Prostate gland (tissue), 2 donors: Measurements from ENCODE around the gene FAM3A. TPM values are rescaled to one million over a fixed set of nuclear protein-coding genes. Genes with fewer than 3 reads are reported as not detected.

Experiments used
- DNase-seq: peaks from one replicate; pipeline ENCODE4 v3.0.0-alpha.2; 2019; ENCODE audit warnings: low spot score
- H3K27ac ChIP-seq, 2 donors: fragments of 200-600 bp; sonication (generic); 2 replicates each; pipeline ENCODE4 v1.5.1; 2017 to 2019
- H3K27me3 ChIP-seq: fragments of 200-600 bp; sonication (generic); replicated peaks from 2 replicates; pipeline ENCODE4 v1.5.1; 2019; ENCODE audit not compliant: insufficient read depth
- H3K36me3 ChIP-seq, 2 donors: fragments of 200-600 bp; sonication (generic); 1 replicate in 1 of 2; 2 replicates in 1 of 2; pipeline versions ENCODE4 v1.5.1 to v1.8.1; 2017 to 2019
- H3K4me1 ChIP-seq: fragments of 200-600 bp; sonication (generic); replicated peaks from 2 replicates; pipeline ENCODE4 v1.5.1; 2019
- H3K4me3 ChIP-seq, 2 donors: fragments of 200-600 bp; sonication (generic); 2 replicates each; pipeline ENCODE4 v1.5.1; 2017 to 2019
- H3K9me3 ChIP-seq: fragments of 200-600 bp; sonication (generic); 2 replicates; pipeline ENCODE4 v1.5.1; 2017
- POLR2A ChIP-seq: fragments of 450-650 bp; IDR thresholded peaks from one replicate; pipeline ENCODE4 v1.6.1; 2016; ENCODE audit warnings: antibody characterized with exemption, mild to moderate bottlenecking
- POLR2AphosphoS5 ChIP-seq: sonication (generic); formaldehyde crosslinking; IDR thresholded peaks from one replicate; pipeline ENCODE4 v1.6.1; 2017; ENCODE audit warnings: antibody characterized with exemption
- WGBS: methylation state at CpG from one replicate; pipeline ENCODE4 v1.1.5; 2018; 5-methylcytosine and 5-hydroxymethylcytosine counted together
- intact Hi-C: fragments of 100-400 bp; cut with DNase I; formaldehyde crosslinking; loops from one replicate; pipeline ENCODE4 v1.14.2; 2022
- total RNA-seq, 2 donors: library from RNA; depleted of rRNA; stranded (reverse); fragments of >200 nt; gene quantifications; one replicate each; pipeline ENCODE4 v1.1.0, GENCODE V29; 2016
- TF ChIP-seq, protein P1 (sequence below), 4 experiments: fragments of 200-600 bp in 2 of 4; fragments of 450-650 bp in 2 of 4; sonication (generic) in 2 of 4; IDR thresholded peaks; 1 replicate in 3 of 4; 2 replicates in 1 of 4; pipeline ENCODE4 v1.5.1; 2016 to 2019; ENCODE audit warnings: antibody characterized with exemption in 4 of 4, mild to moderate bottlenecking in 2 of 4, moderate library complexity in 2 of 4

The FAM3A gene
- total RNA-seq, 2 donors from 2014 or later, result 52.0 to 72.7 TPM

DNA sequence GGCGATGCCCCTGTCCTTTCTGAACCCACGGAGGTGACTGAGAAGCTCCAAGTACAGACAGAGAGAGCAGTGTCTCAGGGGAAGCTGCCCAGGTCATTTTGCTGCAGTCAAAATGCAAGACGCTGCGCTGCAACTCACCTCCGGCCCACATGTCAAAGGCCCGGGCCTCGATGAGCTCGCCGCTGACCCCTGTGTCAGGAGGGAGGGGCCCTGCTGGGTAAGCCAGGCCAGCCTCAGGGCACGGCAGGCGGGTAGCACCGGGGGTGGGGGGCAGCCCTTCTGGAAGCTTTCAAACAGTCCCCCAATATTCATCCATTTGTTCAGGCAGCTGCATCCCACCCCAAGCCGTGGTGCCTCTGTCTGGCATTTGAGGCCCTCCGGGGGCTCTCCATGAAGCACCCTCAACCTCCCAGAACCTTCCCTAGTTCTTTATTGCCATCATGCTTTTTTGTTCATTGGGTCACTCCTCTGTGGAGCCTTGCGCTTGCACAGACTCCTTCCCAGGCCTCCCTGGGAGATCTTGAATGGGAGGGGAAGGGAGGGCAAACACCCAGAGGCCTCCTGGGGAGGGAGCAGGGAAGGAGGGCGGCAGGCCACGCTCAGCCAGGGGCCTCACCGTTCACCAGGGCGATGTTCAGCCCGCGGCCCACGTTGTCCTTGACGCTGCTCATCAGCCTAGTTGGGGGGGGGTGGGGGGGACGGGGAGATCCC, 8.2 kb downstream of the FAM3A start:
- Histone ChIP-seq H3K4me3 (no peak overlapping the region), H3K27me3 (no peaks in the 10 kb centered on the region), H3K9me3 (no peaks in the 10 kb centered on the region), H3K4me1 (no peaks in the 10 kb centered on the region), H3K27ac (no peak overlapping the region), H3K36me3 (no peaks in the 10 kb centered on the region)
- no peak for DNase-seq
- 77% methylated on average over 14 of the region's 24 CpGs for WGBS
- intact Hi-C loops, result no loop called here
- TF ChIP-seq POLR2A, result no peak
- no peak for TF ChIP-seq POLR2AphosphoS5
- TF ChIP-seq, protein P1, sequence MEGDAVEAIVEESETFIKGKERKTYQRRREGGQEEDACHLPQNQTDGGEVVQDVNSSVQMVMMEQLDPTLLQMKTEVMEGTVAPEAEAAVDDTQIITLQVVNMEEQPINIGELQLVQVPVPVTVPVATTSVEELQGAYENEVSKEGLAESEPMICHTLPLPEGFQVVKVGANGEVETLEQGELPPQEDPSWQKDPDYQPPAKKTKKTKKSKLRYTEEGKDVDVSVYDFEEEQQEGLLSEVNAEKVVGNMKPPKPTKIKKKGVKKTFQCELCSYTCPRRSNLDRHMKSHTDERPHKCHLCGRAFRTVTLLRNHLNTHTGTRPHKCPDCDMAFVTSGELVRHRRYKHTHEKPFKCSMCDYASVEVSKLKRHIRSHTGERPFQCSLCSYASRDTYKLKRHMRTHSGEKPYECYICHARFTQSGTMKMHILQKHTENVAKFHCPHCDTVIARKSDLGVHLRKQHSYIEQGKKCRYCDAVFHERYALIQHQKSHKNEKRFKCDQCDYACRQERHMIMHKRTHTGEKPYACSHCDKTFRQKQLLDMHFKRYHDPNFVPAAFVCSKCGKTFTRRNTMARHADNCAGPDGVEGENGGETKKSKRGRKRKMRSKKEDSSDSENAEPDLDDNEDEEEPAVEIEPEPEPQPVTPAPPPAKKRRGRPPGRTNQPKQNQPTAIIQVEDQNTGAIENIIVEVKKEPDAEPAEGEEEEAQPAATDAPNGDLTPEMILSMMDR (IDR thresholded peaks at IDR 0.05), result no peak

DNA sequence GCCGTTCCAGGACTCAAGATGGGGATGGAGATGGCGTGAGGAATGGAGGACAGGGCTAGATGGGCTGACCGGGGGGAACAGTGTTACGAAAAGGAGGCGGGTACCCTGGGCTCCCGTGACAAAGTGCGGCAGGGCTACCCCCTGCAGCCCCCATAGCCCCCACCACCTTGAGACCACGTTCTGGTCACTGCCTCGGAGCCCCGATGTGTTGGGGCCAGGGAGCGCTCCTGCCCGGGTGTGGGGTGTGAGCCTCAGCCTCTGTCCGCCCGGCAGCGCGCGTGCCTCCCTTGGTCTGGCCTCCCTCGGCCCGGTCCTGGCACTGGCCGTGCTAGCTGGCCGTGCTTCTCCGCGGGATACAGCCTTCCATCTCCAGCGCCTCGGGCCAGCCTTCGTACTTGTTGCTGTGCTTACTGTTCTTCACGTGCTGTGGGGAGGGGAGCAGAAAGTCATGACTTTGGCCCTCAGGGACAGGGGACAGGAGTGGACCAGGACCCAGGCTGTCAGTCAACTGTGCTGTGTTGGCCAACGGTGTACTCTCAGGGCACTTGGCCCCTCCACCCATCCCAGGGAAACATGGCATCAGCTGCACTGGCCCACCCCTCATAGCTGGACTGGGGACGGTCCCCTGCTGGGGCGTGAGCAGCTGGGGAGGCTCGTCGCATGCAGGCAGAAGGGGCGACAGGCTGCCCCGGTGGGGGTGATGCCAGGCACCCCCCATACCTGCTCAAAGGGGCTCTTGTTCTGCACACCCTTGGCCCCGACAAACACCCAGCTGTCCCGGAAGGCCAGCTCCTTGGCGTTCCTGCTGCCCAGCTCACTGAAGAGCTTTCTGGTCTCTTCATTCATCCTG, 9.3 kb downstream of the FAM3A start:
- Histone ChIP-seq H3K27me3 (no peaks in the 10 kb centered on the region), H3K9me3 (no peaks in the 10 kb centered on the region), H3K4me1 (no peaks in the 10 kb centered on the region), H3K27ac (no peak overlapping the region), H3K36me3 (no peaks in the 10 kb centered on the region), H3K4me3 (no peak overlapping the region)
- DNase-seq, result no peak
- no peak for TF ChIP-seq POLR2AphosphoS5
- TF ChIP-seq POLR2A, result no peak
- TF ChIP-seq, protein P1 (IDR thresholded peaks at IDR 0.05), result no peak
- 94% methylated on average over 18 of the region's 37 CpGs for WGBS
- intact Hi-C loops, result no loop called here

DNA sequence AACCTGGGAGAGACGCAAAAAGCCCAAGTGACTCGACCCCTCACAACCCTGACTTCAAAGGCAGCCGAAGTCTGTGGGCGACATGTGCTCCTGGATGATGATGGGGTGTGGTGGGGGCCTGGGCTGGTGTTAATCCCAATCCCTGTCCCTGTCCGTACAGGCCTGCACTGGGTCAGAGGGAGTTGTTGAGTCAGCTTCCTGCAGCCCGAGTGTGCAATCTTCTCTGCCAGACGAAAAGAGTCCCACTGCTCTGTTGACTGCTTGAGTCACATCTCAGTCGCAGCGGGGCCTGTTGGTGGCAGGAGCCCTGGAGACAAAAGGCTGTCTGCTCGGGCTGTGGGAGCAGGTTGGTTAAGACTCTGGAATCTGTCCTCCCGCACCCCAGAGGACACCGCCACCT, 10.3 kb downstream of the FAM3A start:
- Histone ChIP-seq H3K4me3 (no peak overlapping the region), H3K27ac (no peak overlapping the region), H3K9me3 (no peaks in the 10 kb centered on the region), H3K36me3 (no peaks in the 10 kb centered on the region), H3K27me3 (no peaks in the 10 kb centered on the region), H3K4me1 (no peaks in the 10 kb centered on the region)
- intact Hi-C loops, result no loop called here
- WGBS, result 64% methylated on average over 7 of the region's 12 CpGs
- TF ChIP-seq POLR2A, result no peak
- no peak for TF ChIP-seq POLR2AphosphoS5
- TF ChIP-seq, protein P1 (IDR thresholded peaks at IDR 0.05), result no peak
- no peak for DNase-seq

DNA sequence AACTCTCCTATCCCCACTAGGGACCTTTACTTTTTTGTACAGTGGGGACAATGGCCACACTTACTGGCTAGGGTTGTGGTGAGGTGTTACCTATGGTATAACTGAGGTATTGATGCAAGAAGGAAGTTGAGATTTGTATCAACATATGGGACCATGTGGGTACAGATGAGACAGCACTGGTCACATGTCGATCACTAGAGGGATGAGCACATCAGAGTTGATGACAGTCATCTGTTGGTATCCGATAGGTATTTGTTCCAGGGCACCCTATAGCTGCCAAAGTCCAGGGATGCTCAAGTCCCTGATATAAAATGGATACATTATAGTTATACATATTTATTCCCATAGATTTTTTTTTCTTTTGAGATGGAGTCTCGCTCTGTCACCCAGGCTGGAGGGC, 13.0 kb downstream of the FAM3A start:
- Histone ChIP-seq H3K36me3 (no peaks in the 10 kb centered on the region), H3K27me3 (no peaks in the 10 kb centered on the region), H3K27ac (no peak overlapping the region), H3K4me1 (no peaks in the 10 kb centered on the region), H3K9me3 (no peaks in the 10 kb centered on the region), H3K4me3 (no peak overlapping the region)
- TF ChIP-seq POLR2A (no peak), POLR2AphosphoS5 (no peak)
- TF ChIP-seq, protein P1 (IDR thresholded peaks at IDR 0.05), result no peak
- intact Hi-C loops, result no loop called here
- WGBS, result 92% methylated on average over 3 of the region's 3 CpGs
- DNase-seq, result no peak
